ENCODE results near the gene NTM. TPM values are rescaled to one million over a fixed set of nuclear protein-coding genes. Genes with fewer than 3 reads are reported as not detected.

NTM gene
- total RNA-seq, 2 donors from 2014 or later = not detected

- Mint-ChIP-seq H3K36me3 (ENCODE audit: insufficient read depth in 2 of 2) (no peaks in the 10 kb centered on the region), H3K9me3 (peaks cover 4 to 6% of the 10 kb centered on the region in 2 donors), H3K4me1 (ENCODE audit: low read depth) (no peaks in the 10 kb centered on the region), H3K27me3 (ENCODE audit: low read depth) (no peaks in the 10 kb centered on the region), H3K27ac (no peak overlapping the region), H3K4me3 (no peak overlapping the region)
- ATAC-seq (replicated peaks in 1 of 2) (no peak), DNase-seq (no peak)
These were observed 18.6 kb upstream of the NTM start for GRCh38 chr11:131351848-131352247.

DNA sequence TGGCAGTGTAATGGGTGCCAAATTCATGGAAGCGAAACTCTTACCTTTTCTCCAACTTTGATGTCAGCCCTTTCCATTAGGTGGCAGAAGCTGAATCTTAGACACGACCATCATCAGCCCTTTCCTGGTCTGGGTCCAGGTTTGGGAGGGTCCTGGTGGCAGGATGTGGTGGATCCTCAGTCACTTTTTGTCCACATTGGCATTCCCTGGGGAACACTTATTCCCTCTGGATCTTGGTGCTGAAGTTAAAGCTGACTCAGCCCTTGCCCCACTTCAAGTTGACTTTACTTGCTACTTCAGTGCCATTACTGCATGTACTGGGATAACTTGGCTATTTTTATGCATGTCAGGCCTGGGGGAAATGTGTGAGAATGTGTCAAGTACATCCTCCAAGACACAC, 16.6 kb upstream of the NTM start:
- no peaks in the 10 kb centered on the region for H3K4me1 Mint-ChIP-seq (ENCODE audit: low read depth)
- H3K27ac Mint-ChIP-seq = no peak overlapping the region
- no peaks in the 10 kb centered on the region for H3K36me3 Mint-ChIP-seq (ENCODE audit: insufficient read depth in 2 of 2)
- no peak overlapping the region for H3K4me3 Mint-ChIP-seq
- DNase-seq = no peak
- peaks cover 4 to 6% of the 10 kb centered on the region in 2 donors for H3K9me3 Mint-ChIP-seq
- no peaks in the 10 kb centered on the region for H3K27me3 Mint-ChIP-seq (ENCODE audit: low read depth)
- no peak for ATAC-seq (replicated peaks in 1 of 2)

- H3K4me3 Mint-ChIP-seq = no peak overlapping the region
- H3K27me3 Mint-ChIP-seq (ENCODE audit: low read depth) = no peaks in the 10 kb centered on the region
- peaks cover 4 to 6% of the 10 kb centered on the region in 2 donors for H3K9me3 Mint-ChIP-seq
- DNase-seq = no peak
- H3K4me1 Mint-ChIP-seq (ENCODE audit: low read depth) = no peaks in the 10 kb centered on the region
- H3K36me3 Mint-ChIP-seq (ENCODE audit: insufficient read depth in 2 of 2) = no peaks in the 10 kb centered on the region
- H3K27ac Mint-ChIP-seq = no peak overlapping the region
- no peak for ATAC-seq (replicated peaks in 1 of 2)
These were observed 16.1 kb upstream of the NTM start for GRCh38 chr11:131354251-131354701.

DNA sequence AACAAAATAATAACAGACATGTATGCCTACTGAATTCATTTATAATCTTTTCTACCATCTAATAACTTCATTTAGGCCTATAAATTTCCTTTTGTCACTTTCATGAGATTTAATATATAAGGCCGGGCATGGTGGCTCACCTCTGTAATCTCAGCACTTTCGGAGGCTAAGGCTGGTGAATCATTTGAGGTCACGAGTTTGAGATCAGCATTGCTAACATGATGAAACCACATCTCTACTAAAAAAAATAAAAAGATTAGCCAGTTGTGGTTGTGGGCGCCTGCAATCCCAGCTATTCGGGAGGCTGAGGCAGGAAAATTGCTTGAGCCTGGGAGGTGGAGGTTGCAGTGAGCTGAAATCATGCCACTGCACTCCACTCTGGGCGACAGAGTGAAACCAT, 14.2 kb upstream of the NTM start:
- ATAC-seq (replicated peaks in 1 of 2) (no peak), DNase-seq (no peak)
- H3K4me1 Mint-ChIP-seq (ENCODE audit: low read depth) = no peaks in the 10 kb centered on the region
- no peaks in the 10 kb centered on the region for H3K36me3 Mint-ChIP-seq (ENCODE audit: insufficient read depth in 2 of 2)
- no peak overlapping the region for H3K27ac Mint-ChIP-seq
- no peak overlapping the region for H3K4me3 Mint-ChIP-seq
- H3K9me3 Mint-ChIP-seq = peaks cover 4 to 6% of the 10 kb centered on the region in 2 donors
- no peaks in the 10 kb centered on the region for H3K27me3 Mint-ChIP-seq (ENCODE audit: low read depth)

DNA sequence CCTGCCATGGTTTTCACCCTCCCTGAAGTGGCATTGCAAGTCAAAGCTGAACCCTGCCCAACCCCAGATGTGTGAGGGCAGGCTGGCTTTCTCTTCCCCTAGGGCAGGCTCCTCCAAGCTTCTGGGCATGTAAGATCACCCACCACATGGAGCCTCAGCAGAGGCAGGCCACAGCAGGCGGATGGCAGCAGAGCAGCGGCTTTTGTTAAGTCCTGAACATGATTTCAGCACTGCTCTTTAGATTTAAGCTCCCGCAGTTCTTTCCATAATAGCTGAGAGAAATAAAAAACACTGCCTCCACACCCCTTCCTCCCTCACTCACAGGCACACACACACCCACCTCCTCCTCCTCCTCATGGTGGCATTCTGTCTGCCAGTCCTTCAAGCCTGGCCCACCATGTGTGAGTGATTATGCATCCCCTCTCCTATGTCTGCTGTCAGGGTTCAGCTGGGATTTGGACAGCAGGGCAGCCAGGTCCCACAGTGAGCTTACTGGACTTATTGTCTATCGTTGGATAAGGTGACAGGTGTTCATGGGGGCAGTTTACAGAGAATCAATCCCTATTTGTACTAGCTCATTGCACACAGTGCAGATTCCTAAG, 5.0 kb upstream of the NTM start:
- no peaks in the 10 kb centered on the region for H3K27me3 Mint-ChIP-seq (ENCODE audit: low read depth)
- ATAC-seq (replicated peaks in 1 of 2) (no peak), DNase-seq (no peak)
- no peak overlapping the region for H3K4me3 Mint-ChIP-seq
- H3K4me1 Mint-ChIP-seq (ENCODE audit: low read depth) = no peaks in the 10 kb centered on the region
- peaks cover 0 to 4% of the 10 kb centered on the region in 2 donors for H3K9me3 Mint-ChIP-seq
- H3K36me3 Mint-ChIP-seq (ENCODE audit: insufficient read depth in 2 of 2) = no peaks in the 10 kb centered on the region
- H3K27ac Mint-ChIP-seq = no peak overlapping the region

- DNase-seq (no peak), ATAC-seq (replicated peaks in 1 of 2) (no peak)
- Mint-ChIP-seq H3K9me3 (no peaks in the 10 kb centered on the region), H3K27ac (no peak overlapping the region), H3K36me3 (ENCODE audit: insufficient read depth in 2 of 2) (no peaks in the 10 kb centered on the region), H3K4me3 (no peak overlapping the region), H3K4me1 (ENCODE audit: low read depth) (no peaks in the 10 kb centered on the region), H3K27me3 (ENCODE audit: low read depth) (peaks cover 9% of the 10 kb centered on the region)
These were observed 731 bp downstream of the NTM start for GRCh38 chr11:131370901-131371790.

- Mint-ChIP-seq H3K27ac (no peak overlapping the region), H3K4me3 (no peak overlapping the region)
- ATAC-seq (replicated peaks in 1 of 2) = no peak
These were observed 1.3 kb downstream of the NTM start for GRCh38 chr11:131371791-131372104.

GRCh38 chr11:131372234-131372962, 2.0 kb downstream of the NTM start:
- no peak overlapping the region for H3K27ac Mint-ChIP-seq
- H3K36me3 Mint-ChIP-seq (ENCODE audit: insufficient read depth in 2 of 2) = no peaks in the 10 kb centered on the region
- no peak overlapping the region for H3K4me3 Mint-ChIP-seq
- no peak for ATAC-seq (replicated peaks in 1 of 2)
- H3K27me3 Mint-ChIP-seq (ENCODE audit: low read depth) = peaks cover 9% of the 10 kb centered on the region
- no peaks in the 10 kb centered on the region for H3K9me3 Mint-ChIP-seq
- no peak for DNase-seq
- no peaks in the 10 kb centered on the region for H3K4me1 Mint-ChIP-seq (ENCODE audit: low read depth)

More at GRCh38 chr11:131371791-131372104, 1.3 kb downstream of the NTM start:
- no peaks in the 10 kb centered on the region for H3K9me3 Mint-ChIP-seq
- no peaks in the 10 kb centered on the region for H3K36me3 Mint-ChIP-seq (ENCODE audit: insufficient read depth in 2 of 2)
- no peaks in the 10 kb centered on the region for H3K4me1 Mint-ChIP-seq (ENCODE audit: low read depth)
- no peak for DNase-seq
- H3K27me3 Mint-ChIP-seq (ENCODE audit: low read depth) = peaks cover 9% of the 10 kb centered on the region

GRCh38 chr11:131373095-131373725, 2.8 kb downstream of the NTM start:
- no peak overlapping the region for H3K4me3 Mint-ChIP-seq
- H3K27ac Mint-ChIP-seq = no peak overlapping the region
- no peak for DNase-seq
- no peak for ATAC-seq (replicated peaks in 1 of 2)
- no peaks in the 10 kb centered on the region for H3K4me1 Mint-ChIP-seq (ENCODE audit: low read depth)
- no peaks in the 10 kb centered on the region for H3K9me3 Mint-ChIP-seq
- H3K36me3 Mint-ChIP-seq (ENCODE audit: insufficient read depth in 2 of 2) = no peaks in the 10 kb centered on the region
- peaks cover 9% of the 10 kb centered on the region for H3K27me3 Mint-ChIP-seq (ENCODE audit: low read depth)

- ATAC-seq (replicated peaks in 1 of 2) (no peak), DNase-seq (no peak)
- Mint-ChIP-seq H3K4me3 (no peak overlapping the region), H3K9me3 (no peaks in the 10 kb centered on the region), H3K27me3 (ENCODE audit: low read depth) (peaks cover 9% of the 10 kb centered on the region), H3K27ac (no peak overlapping the region), H3K4me1 (ENCODE audit: low read depth) (no peaks in the 10 kb centered on the region), H3K36me3 (ENCODE audit: insufficient read depth in 2 of 2) (no peaks in the 10 kb centered on the region)
These were observed 3.3 kb downstream of the NTM start for GRCh38 chr11:131373756-131374155.

DNA sequence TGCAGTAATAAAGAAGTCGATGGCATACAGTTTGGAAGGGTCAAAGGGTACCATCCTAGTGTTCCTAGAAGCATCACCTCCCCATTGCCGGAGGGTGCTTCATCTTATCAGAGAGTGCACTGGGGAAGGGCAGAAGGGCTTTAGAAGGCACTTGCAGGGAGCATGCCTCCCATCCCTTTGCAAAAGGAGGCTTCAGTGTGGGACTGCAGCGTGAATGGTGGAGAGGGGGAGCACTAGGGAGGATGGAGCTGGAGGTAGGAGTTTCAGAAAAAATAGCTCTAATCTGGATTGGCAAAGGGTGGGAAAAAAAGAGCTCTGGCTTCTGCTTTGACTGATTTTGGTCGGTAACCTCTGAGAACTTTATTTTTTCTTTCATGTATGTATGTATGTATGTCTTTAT, 5.0 kb downstream of the NTM start:
- peaks cover 9% of the 10 kb centered on the region for H3K27me3 Mint-ChIP-seq (ENCODE audit: low read depth)
- H3K4me3 Mint-ChIP-seq = no peak overlapping the region
- ATAC-seq (replicated peaks in 1 of 2) (no peak), DNase-seq (no peak)
- no peaks in the 10 kb centered on the region for H3K4me1 Mint-ChIP-seq (ENCODE audit: low read depth)
- no peaks in the 10 kb centered on the region for H3K9me3 Mint-ChIP-seq
- no peaks in the 10 kb centered on the region for H3K36me3 Mint-ChIP-seq (ENCODE audit: insufficient read depth in 2 of 2)
- no peak overlapping the region for H3K27ac Mint-ChIP-seq

DNA sequence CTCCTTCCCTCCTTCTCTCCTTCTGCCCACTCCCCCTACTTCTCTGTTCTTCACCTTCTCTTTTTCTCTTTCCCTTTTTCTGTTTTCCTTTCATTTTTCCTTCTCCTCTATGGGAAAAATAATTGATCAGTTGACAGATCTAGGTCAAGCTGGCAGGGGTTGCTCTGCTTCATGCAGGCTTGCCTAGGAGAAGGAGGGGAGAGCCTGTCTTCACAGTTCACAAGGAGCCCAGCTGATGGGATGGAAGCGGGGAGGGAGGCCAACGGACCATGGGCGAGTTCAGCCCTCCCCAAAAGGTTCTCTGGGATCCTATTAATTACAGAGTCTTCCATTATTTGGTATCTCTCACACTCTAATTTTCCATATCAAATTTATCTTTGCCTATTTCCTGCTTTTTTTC, 5.5 kb downstream of the NTM start:
- H3K4me3 Mint-ChIP-seq = no peak overlapping the region
- DNase-seq = no peak
- no peak for ATAC-seq (replicated peaks in 1 of 2)
- H3K9me3 Mint-ChIP-seq = no peaks in the 10 kb centered on the region
- H3K27ac Mint-ChIP-seq = no peak overlapping the region
- H3K4me1 Mint-ChIP-seq (ENCODE audit: low read depth) = no peaks in the 10 kb centered on the region
- H3K27me3 Mint-ChIP-seq (ENCODE audit: low read depth) = peaks cover 9% of the 10 kb centered on the region
- H3K36me3 Mint-ChIP-seq (ENCODE audit: insufficient read depth in 2 of 2) = no peaks in the 10 kb centered on the region

DNA sequence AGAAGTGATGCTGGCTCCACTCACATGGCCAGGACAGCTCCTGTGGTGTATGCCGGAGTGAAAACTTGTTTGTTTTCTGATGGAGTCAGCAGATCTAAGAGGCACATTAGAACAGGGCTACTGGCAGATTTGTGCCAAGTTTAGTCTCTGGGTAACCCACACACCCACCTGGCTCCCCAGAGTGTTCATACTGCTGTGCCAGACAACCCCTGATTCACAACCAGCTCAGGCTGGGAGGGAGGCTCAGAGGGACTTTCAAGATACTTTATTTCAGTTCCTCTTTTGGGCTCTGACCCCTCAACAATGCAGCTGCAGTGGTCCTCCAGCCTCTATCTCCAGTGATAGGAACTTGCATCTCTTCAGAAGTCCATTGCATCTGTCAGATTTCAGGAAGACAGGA, 8.5 kb downstream of the NTM start:
- Mint-ChIP-seq H3K9me3 (no peaks in the 10 kb centered on the region), H3K27me3 (ENCODE audit: low read depth) (peaks cover 9% of the 10 kb centered on the region), H3K36me3 (ENCODE audit: insufficient read depth in 2 of 2) (no peaks in the 10 kb centered on the region), H3K4me1 (ENCODE audit: low read depth) (no peaks in the 10 kb centered on the region), H3K27ac (no peak overlapping the region), H3K4me3 (no peak overlapping the region)
- ATAC-seq (replicated peaks in 1 of 2) = no peak
- DNase-seq = no peak

All from activated T-cell treated with anti-CD3 and anti-CD28 coated beads, Interleukin-2, amount 50 U/mL, for 72 hours (primary cell).